ENCODE data around the gene SOCS7.

DNA sequence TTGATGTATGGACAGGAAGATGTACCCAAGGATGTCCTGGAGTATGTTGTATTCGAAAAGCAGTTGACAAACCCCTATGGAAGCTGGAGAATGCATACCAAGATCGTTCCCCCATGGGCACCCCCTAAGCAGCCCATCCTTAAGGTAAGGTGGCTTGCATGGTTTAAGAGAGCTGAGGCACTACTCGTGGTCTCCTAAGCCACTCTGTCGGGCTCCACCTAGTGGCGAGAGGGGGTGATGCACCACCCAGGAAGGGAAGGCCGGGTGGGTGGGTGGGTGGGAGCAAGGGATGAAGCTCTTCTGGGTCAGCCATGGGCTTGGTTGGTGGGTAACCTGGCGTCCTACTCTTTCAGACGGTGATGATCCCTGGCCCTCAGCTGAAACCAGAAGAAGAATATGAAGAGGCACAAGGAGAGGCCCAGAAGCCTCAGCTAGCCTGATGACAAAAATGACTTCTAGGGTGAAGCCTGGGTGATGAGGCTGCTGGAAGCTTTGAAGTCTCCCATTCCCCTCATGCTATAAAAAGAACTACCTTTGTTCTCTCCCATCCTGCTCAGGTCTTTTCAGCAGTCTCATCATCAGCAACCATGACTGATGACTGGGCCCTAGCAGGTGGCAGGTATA, 29.4 kb upstream of the SOCS7 start:
- no peak for TF ChIP-seq EZH2phosphoT487 (IDR thresholded peaks at IDR 0.05; ENCODE audit: insufficient read depth, low read depth)
- no peak for TF ChIP-seq EZH2 (IDR thresholded peaks at IDR 0.05; ENCODE audit: insufficient read depth, poor library complexity, severe bottlenecking)
